Ramos (cell line): ENCODE data around the gene CERS4.
"Not testable (repeated sequence)": the region's sequence is repeated elsewhere in the genome, so short reads cannot be mapped to it uniquely, and the experiment has no call there.

ENCODE experiments used
- in situ Hi-C: fragments of 300-500 bp; cut with MboI; formaldehyde crosslinking; loops from one replicate; pipeline ENCODE4 v1.14.3; 2022; ENCODE audit warnings: low sequenced_read_pairs; ENCODE audit not compliant: unreplicated experiment

CERS4 gene

GRCh38 chr19:8257052-8257443 is 47.9 kb downstream of the CERS4 start:
- in situ Hi-C loops, result loop anchor here (25.0 kb wide), 1 partner anchor 295 kb away; no protein-coding TSS in a partner anchor

GRCh38 chr19:8259142-8259921 is 50.2 kb downstream of the CERS4 start:
- in situ Hi-C loops, result loop anchor here (25.0 kb wide), 1 partner anchor 297 kb away; no protein-coding TSS in a partner anchor

- in situ Hi-C loops, result loop anchor here (25.0 kb wide), 1 partner anchor 298 kb away; no protein-coding TSS in a partner anchor
These were observed 50.7 kb downstream of the CERS4 start for GRCh38 chr19:8259922-8260247.

- in situ Hi-C loops, result loop anchor here (25.0 kb wide), 1 partner anchor 299 kb away; no protein-coding TSS in a partner anchor
These were observed 52.2 kb downstream of the CERS4 start for GRCh38 chr19:8261347-8261746.

GRCh38 chr19:8261881-8262280 is 52.7 kb downstream of the CERS4 start:
- in situ Hi-C loops, result loop anchor here (25.0 kb wide), 1 partner anchor 300 kb away; no protein-coding TSS in a partner anchor

- in situ Hi-C loops, result loop anchor here (25.0 kb wide), 1 partner anchor 300 kb away; no protein-coding TSS in a partner anchor
These were observed 53.3 kb downstream of the CERS4 start for GRCh38 chr19:8262431-8262830.

- in situ Hi-C loops, result loop anchor here (25.0 kb wide), 1 partner anchor 302 kb away; no protein-coding TSS in a partner anchor
These were observed 55.1 kb downstream of the CERS4 start for GRCh38 chr19:8264248-8264647.

GRCh38 chr19:8265872-8266271 is 56.7 kb downstream of the CERS4 start:
- in situ Hi-C loops, result loop anchor here (25.0 kb wide), 1 partner anchor 304 kb away; no protein-coding TSS in a partner anchor

GRCh38 chr19:8269724-8270123 is 60.6 kb downstream of the CERS4 start:
- in situ Hi-C loops, result loop anchor here (25.0 kb wide), 1 partner anchor 307 kb away; no protein-coding TSS in a partner anchor

- in situ Hi-C loops, result not testable (repeated sequence)
These were observed 67.3 kb downstream of the CERS4 start for GRCh38 chr19:8276508-8276907.

GRCh38 chr19:8291337-8291736 is 82.2 kb downstream of the CERS4 start:
- in situ Hi-C loops, result not testable (repeated sequence)

- in situ Hi-C loops, result no loop called here
These were observed 93.2 kb downstream of the CERS4 start for GRCh38 chr19:8302357-8302691.

- in situ Hi-C loops, result no loop called here
These were observed 93.6 kb downstream of the CERS4 start for GRCh38 chr19:8302734-8303133.

GRCh38 chr19:8304841-8305621 is 95.9 kb downstream of the CERS4 start:
- in situ Hi-C loops, result no loop called here

- in situ Hi-C loops, result no loop called here
These were observed 96.6 kb downstream of the CERS4 start for GRCh38 chr19:8305798-8306197.

GRCh38 chr19:8306235-8307054 is 97.3 kb downstream of the CERS4 start:
- in situ Hi-C loops, result no loop called here

- in situ Hi-C loops, result no loop called here
These were observed 98.3 kb downstream of the CERS4 start for GRCh38 chr19:8307400-8307964.

GRCh38 chr19:8307965-8308866 is 99.0 kb downstream of the CERS4 start, which contains the start of gene CD320:
TSS of gene CD320 (minus strand) at chr19:8308358. CDS start at chr19:8308290, 68 bp downstream.
- in situ Hi-C loops, result no loop called here

GRCh38 chr19:8308891-8309291 is 99.7 kb downstream of the CERS4 start:
- in situ Hi-C loops, result no loop called here
